Measurements from ENCODE around the gene PLCB2. TPM values are rescaled to one million over a fixed set of nuclear protein-coding genes. Genes with fewer than 3 reads are reported as not detected.

The PLCB2 gene
- total and polyA plus RNA-seq, 9 of the 15 experiments (the other 6 are each of a cell fraction or from before 2014, with no cell fraction given) = 0.37 to 12.3 (median 8.0) TPM

GRCh38 chr15:40295877-40296560 lies 11.7 kb downstream of the PLCB2 start:
- intact Hi-C loops (cut with micrococcal nuclease) = no loop called here
- no peak for FAIRE-seq
- ATAC-seq = no peak
- Histone ChIP-seq H3K79me2 (ENCODE audit: control insufficient read depth, insufficient read depth, low read length) (no peaks in the 10 kb centered on the region), H3K27ac (ENCODE audit: extremely low read depth, low read depth, low read length) (no peak overlapping the region), H3K9me3 (replicated peaks; ENCODE audit: control insufficient read depth, insufficient read depth, low read depth, low read length) (no peaks in the 10 kb centered on the region), H3K9ac (ENCODE audit: insufficient read depth in 1 of 2, low read depth in 2 of 2, low read length in 2 of 2) (peak overlapping the region in 1 of 2 experiments; percentile 50; a peak in 1 of 4 replicates), H3K36me3 (ENCODE audit: control insufficient read depth, insufficient read depth, low read length) (no peaks in the 10 kb centered on the region), H3K4me3 (no peak overlapping the region), H3K9me1 (ENCODE audit: control insufficient read depth, insufficient read depth, low read length) (no peaks in the 10 kb centered on the region), H2AFZ (ENCODE audit: low read depth, low read length) (no peak overlapping the region), H4K20me1 (replicated peaks; ENCODE audit: control insufficient read depth, insufficient read depth, low read length) (0 out of 2 replicates have a peak, but pooled peaks cover 2% of the 10 kb centered on the region), H3K27me3 (ENCODE audit: control insufficient read depth in 2 of 2, insufficient read depth in 2 of 2, low read length in 2 of 2) (peaks cover 3 to 41% of the 10 kb centered on the region in 2 experiments; a peak in 4 of 5 replicates), H3K4me2 (ENCODE audit: insufficient read depth, low read length) (no peak overlapping the region), H3K4me1 (replicated peaks in 1 of 2; ENCODE audit: control insufficient read depth in 2 of 2, insufficient read depth in 2 of 2, low read length in 2 of 2) (peaks cover 5 to 28% of the 10 kb centered on the region in 2 experiments; a peak in 4 of 5 replicates)
- ChIA-PET CTCF (ENCODE audit: low intra/inter-chr PET ratio) (no interaction called here), POLR2A (interaction anchor here (0.8 kb wide), 1 partner anchor 68 kb away, joined by 3 read pairs; no protein-coding TSS in a partner anchor)
- BruUV-seq (replicated peaks) = no TSS peak
- no peak for DNase-seq (ENCODE audit: extremely low read depth in 1 of 4, low spot score in 3 of 4)
- 12% methylated on average over 12 of the region's 12 CpGs for WGBS (ENCODE audit: insufficient coverage, low coverage, missing lambda C conversion rate)
- in situ Hi-C loops (cut with MboI) = no loop called here
- TF ChIP-seq MTF1 (CRISPR knock-in tag; IDR thresholded peaks at IDR 0.05; ENCODE audit: borderline replicate concordance) = no peak
- TF ChIP-seq KLF10 (CRISPR knock-in tag; IDR thresholded peaks at IDR 0.05) = no peak
- TF ChIP-seq OTX1 (CRISPR knock-in tag; IDR thresholded peaks at IDR 0.05) = no peak
- no peak for TF ChIP-seq HDAC1 (IDR thresholded peaks at IDR 0.05)
- TF ChIP-seq ZNF384 (IDR thresholded peaks at IDR 0.05; ENCODE audit: low read depth, low read length) = no peak
- TF ChIP-seq CREB3 (tag; conservative IDR thresholded peaks at IDR 0.05; ENCODE audit: low read depth) = no peak
- no peak for TF ChIP-seq CBX3 (IDR thresholded peaks at IDR 0.05; ENCODE audit: borderline replicate concordance in 1 of 2, low read length in 2 of 2)
- no peak for TF ChIP-seq HDAC3 (IDR thresholded peaks at IDR 0.05; ENCODE audit: borderline replicate concordance, partially characterized antibody)
- no peak for TF ChIP-seq ZNF146 (CRISPR knock-in tag; IDR thresholded peaks at IDR 0.05; ENCODE audit: unreplicated experiment)
- no peak for TF ChIP-seq MYBL2 (IDR thresholded peaks at IDR 0.05; ENCODE audit: low read depth)
- TF ChIP-seq MYBL2 (CRISPR knock-in tag; IDR thresholded peaks at IDR 0.05; ENCODE audit: borderline replicate concordance) = no peak
- TF ChIP-seq RBM39 (optimal IDR thresholded peaks at IDR 0.05; ENCODE audit: low read depth, low read length) = no peak
- no peak for TF ChIP-seq SMARCB1 (IDR thresholded peaks at IDR 0.05; ENCODE audit: insufficient read length, low read depth)
- TF ChIP-seq FOXJ3 (CRISPR knock-in tag; IDR thresholded peaks at IDR 0.05) = no peak
- no peak for TF ChIP-seq NCOA6 (IDR thresholded peaks at IDR 0.05)
- TF ChIP-seq ZNF584 (CRISPR knock-in tag; IDR thresholded peaks at IDR 0.05; ENCODE audit: low read depth) = no peak
- no peak for TF ChIP-seq CBX8 (IDR thresholded peaks at IDR 0.05; ENCODE audit: borderline replicate concordance, extremely low read depth, low read depth, low read length, poor library complexity, severe bottlenecking)
- TF ChIP-seq CEBPZ (IDR thresholded peaks at IDR 0.05; ENCODE audit: borderline replicate concordance, low read depth, low read length) = no peak
- no peak for TF ChIP-seq TBP (optimal IDR thresholded peaks at IDR 0.05; ENCODE audit: low read depth, low read length)
